IMR-90 (cell line): ENCODE data around the gene GRIA3. TPM values are rescaled to one million over a fixed set of nuclear protein-coding genes. Genes with fewer than 3 reads are reported as not detected.

Source experiments
- ATAC-seq: fragments of 200-7000 bp; cut with Tn5 transposase; 2 replicates; pipeline ENCODE4 v1.9.1; 2020; ENCODE audit warnings: low read depth, mild to moderate bottlenecking, moderate library complexity
- BruUV-seq: library from RNA; stranded (reverse); fragments of 400-500 nt; replicated peaks from 2 replicates; lab custom pipeline; 2021; lab: Mats Ljungman, UMichigan
- CTCF ChIA-PET: fragments of 300-600 bp; formaldehyde crosslinking; extraction: SDS; loops from one replicate; lab custom pipeline; 2021; ENCODE audit warnings: antibody characterized with exemption; lab: Yijun Ruan, JAX
- POLR2A ChIA-PET: fragments of 300-600 bp; sonication (Branson Sonifier 250); formaldehyde crosslinking; loops from one replicate; lab custom pipeline; 2022; ENCODE audit warnings: antibody characterized with exemption; ENCODE audit not compliant: unreplicated experiment; lab: Charles Lee
- DNase-seq: peaks from one replicate; pipeline ENCODE4 v3.0.0; 2013
- H2AFZ ChIP-seq: replicated peaks from 2 replicates; pipeline ENCODE3; 2013; ENCODE audit warnings: low read length, mild to moderate bottlenecking; ENCODE audit not compliant: poor library complexity
- H2AK5ac ChIP-seq: 2 replicates; pipeline ENCODE4 v1.6.1; 2013; ENCODE audit warnings: low read depth, low read length, inconsistent platforms
- H2AK9ac ChIP-seq: replicated peaks from 2 replicates; pipeline ENCODE3; 2013; ENCODE audit warnings: mild to moderate bottlenecking, low read depth, low read length, moderate library complexity; ENCODE audit not compliant: poor library complexity
- H2BK120ac ChIP-seq: 2 replicates; pipeline ENCODE4 v1.6.1; 2013; ENCODE audit warnings: low read depth, low read length, inconsistent platforms
- H2BK15ac ChIP-seq: 3 replicates; pipeline ENCODE4 v1.6.1; 2013; ENCODE audit warnings: low read depth, low read length, inconsistent platforms
- H2BK20ac ChIP-seq: 2 replicates; pipeline ENCODE4 v1.6.1; 2013; ENCODE audit warnings: low read depth, mild to moderate bottlenecking, inconsistent platforms, low read length, moderate library complexity
- H2BK5ac ChIP-seq: 2 replicates; pipeline ENCODE4 v1.6.1; 2013; ENCODE audit warnings: mild to moderate bottlenecking, low read depth, low read length, inconsistent platforms; ENCODE audit not compliant: poor library complexity, severe bottlenecking
- H3K14ac ChIP-seq: replicated peaks from 2 replicates; pipeline ENCODE4 v1.6.1; 2013; ENCODE audit warnings: low read depth, low read length, inconsistent platforms
- H3K18ac ChIP-seq: 2 replicates; pipeline ENCODE4 v1.6.1; 2013; ENCODE audit warnings: low read depth, low read length, control low read depth
- H3K23ac ChIP-seq: 2 replicates; pipeline ENCODE4 v1.6.1; 2013; ENCODE audit warnings: low read depth, low read length, inconsistent platforms
- H3K27ac ChIP-seq: 2 replicates; pipeline ENCODE4 v1.5.1; 2013; ENCODE audit warnings: mild to moderate bottlenecking, control low read depth, low read length; ENCODE audit not compliant: insufficient read depth
- H3K27me3 ChIP-seq: 2 replicates; pipeline ENCODE4 v1.6.1; 2013; ENCODE audit warnings: low read length; ENCODE audit not compliant: control insufficient read depth, insufficient read depth
- H3K36me3 ChIP-seq: 2 replicates; pipeline ENCODE4 v1.6.1; 2013; ENCODE audit warnings: low read length, mixed read lengths; ENCODE audit not compliant: control insufficient read depth, insufficient read depth
- H3K4ac ChIP-seq: 2 replicates; pipeline ENCODE4 v1.6.1; 2013; ENCODE audit warnings: low read depth, low read length, inconsistent platforms
- H3K4me1 ChIP-seq: 2 replicates; pipeline ENCODE4 v1.6.1; 2013; ENCODE audit warnings: low read length, mixed read lengths; ENCODE audit not compliant: control insufficient read depth, insufficient read depth
- H3K4me2 ChIP-seq: 2 replicates; pipeline ENCODE4 v1.6.1; 2013; ENCODE audit warnings: low read depth, mild to moderate bottlenecking, control low read depth, low read length, moderate library complexity
- H3K4me3 ChIP-seq: 2 replicates; pipeline ENCODE4 v1.5.1; 2013; ENCODE audit warnings: low read depth, mild to moderate bottlenecking, control low read depth, low read length, moderate library complexity; ENCODE audit not compliant: insufficient read depth
- H3K56ac ChIP-seq: 2 replicates; pipeline ENCODE4 v1.6.1; 2013; ENCODE audit warnings: low read length, inconsistent platforms; ENCODE audit not compliant: insufficient read depth; ENCODE audit errors: extremely low read depth
- H3K79me1 ChIP-seq, 2 experiments: 2 replicates each; pipeline ENCODE4 v1.6.1; 2013; ENCODE audit warnings: low read length in 2 of 2, inconsistent platforms in 1 of 2, low read depth in 1 of 2
- H3K9ac ChIP-seq: 2 replicates; pipeline ENCODE4 v1.6.1; 2013; ENCODE audit warnings: low read depth, low read length, control low read depth
- H3K9me1 ChIP-seq: 2 replicates; pipeline ENCODE4 v1.6.1; 2013; ENCODE audit warnings: low read length, inconsistent platforms; ENCODE audit not compliant: insufficient read depth
- H3K9me3 ChIP-seq: 2 replicates; pipeline ENCODE4 v1.6.1; 2013; ENCODE audit warnings: low read length; ENCODE audit not compliant: control insufficient read depth, insufficient read depth
- H4K20me1 ChIP-seq: 2 replicates; pipeline ENCODE4 v1.6.1; 2013; ENCODE audit warnings: low read length, inconsistent platforms; ENCODE audit not compliant: insufficient read depth
- H4K5ac ChIP-seq: 2 replicates; pipeline ENCODE4 v1.6.1; 2013; ENCODE audit warnings: mild to moderate bottlenecking, low read depth, low read length, control low read depth
- H4K8ac ChIP-seq, 2 experiments: 2 replicates each; pipeline ENCODE4 v1.6.1; 2013; ENCODE audit warnings: low read depth in 2 of 2, low read length in 2 of 2, control low read depth in 1 of 2, inconsistent platforms in 1 of 2
- H4K91ac ChIP-seq: 2 replicates; pipeline ENCODE4 v1.6.1; 2013; ENCODE audit warnings: low read depth, low read length, inconsistent platforms; ENCODE audit not compliant: insufficient read depth
- SMC3 ChIP-seq: fragments of 150-350 bp; IDR thresholded peaks from 2 replicates; pipeline ENCODE4 v1.6.1; 2016; ENCODE audit warnings: low read depth, mild to moderate bottlenecking, antibody characterized with exemption, low read length, moderate library complexity
- WGBS, 2 experiments: methylation state at CpG; one replicate each; pipeline versions ENCODE4 v1.1.5 to v1.1.7; 2013; ENCODE audit warnings: missing lambda C conversion rate in 2 of 2; ENCODE audit not compliant: insufficient read length in 1 of 2; ENCODE audit errors: extremely low coverage in 2 of 2; 5-methylcytosine and 5-hydroxymethylcytosine counted together
- dilution Hi-C: fragments of 300-500 bp; cut with HindIII; formaldehyde crosslinking; loops from one replicate; pipeline ENCODE4 v1.14.3; 2018; ENCODE audit warnings: low sequenced_read_pairs; ENCODE audit not compliant: unreplicated experiment
- in situ Hi-C: fragments of 300-500 bp; cut with MboI; formaldehyde crosslinking; loops from 3 replicates; pipeline ENCODE4 v1.14.3; 2019; ENCODE audit warnings: low sequenced_read_pairs, inconsistent platforms, mixed read lengths
- intact Hi-C: fragments of 100-400 bp; cut with micrococcal nuclease; formaldehyde crosslinking; loops from 2 replicates; pipeline ENCODE4 v1.10.0; 2022
- polyA plus RNA-seq, 3 experiments: library from polyadenylated mRNA; depleted of rRNA; stranded (reverse); fragments of >200 nt; gene quantifications; 2 replicates each; pipeline ENCODE4 v1.2.3, GENCODE V29; 2012; ENCODE audit warnings: low replicate concordance in 1 of 3
- total RNA-seq: library from RNA; depleted of rRNA; stranded (reverse); fragments of >200 nt; gene quantifications from 2 replicates; pipeline ENCODE4 v1.2.3, GENCODE V29; 2012

Gene GRIA3
- total and polyA plus RNA-seq, 2 of the 4 experiments (the other 2 are of a cell fraction) = not detected

DNA sequence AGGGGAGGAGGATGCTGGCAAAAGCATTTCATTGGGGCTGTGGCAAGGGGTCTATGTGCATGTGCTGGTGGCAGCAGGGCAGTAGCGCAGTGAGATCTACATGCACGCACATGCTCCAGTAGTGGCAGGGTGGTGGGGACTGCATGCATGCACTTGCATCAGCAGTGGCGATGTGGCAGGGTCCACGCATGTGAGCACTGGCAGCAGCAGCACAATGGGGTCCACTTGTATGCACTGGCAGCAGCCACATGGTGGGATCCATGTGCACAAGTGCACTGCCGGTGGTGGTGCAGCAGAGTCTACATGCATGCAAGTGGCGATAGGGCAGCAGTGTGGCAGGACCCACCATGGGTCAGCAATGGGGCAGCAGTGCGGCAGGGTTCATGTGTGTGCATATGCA is 315.7 kb downstream of the GRIA3 start:
- H2BK15ac ChIP-seq = no peak overlapping the region
- H3K18ac ChIP-seq = no peak overlapping the region
- H3K14ac ChIP-seq = no peak overlapping the region
- no TSS peak for BruUV-seq
- H4K8ac ChIP-seq = no peak overlapping the region
- H4K20me1 ChIP-seq = no peaks in the 10 kb centered on the region
- H3K79me1 ChIP-seq = no peaks in the 10 kb centered on the region
- no peaks in the 10 kb centered on the region for H3K36me3 ChIP-seq
- no peak overlapping the region for H3K4me2 ChIP-seq
- H3K4me3 ChIP-seq = no peak overlapping the region
- no peaks in the 10 kb centered on the region for H3K4me1 ChIP-seq
- no peak overlapping the region for H4K91ac ChIP-seq
- ATAC-seq = no peak
- no peak overlapping the region for H2AFZ ChIP-seq
- in situ Hi-C loops = no loop called here
- H2BK5ac ChIP-seq = no peak overlapping the region
- H3K9me1 ChIP-seq = peaks cover 4% of the 10 kb centered on the region; the same call in 1 of the 2 replicates
- TF ChIP-seq SMC3 = no peak
- H2BK120ac ChIP-seq = no peak overlapping the region
- H2AK9ac ChIP-seq = peak overlapping the region; percentile 24
- intact Hi-C loops = no loop called here
- ChIA-PET CTCF (no interaction called here), POLR2A (no interaction called here)
- H3K4ac ChIP-seq = no peak overlapping the region
- no peak overlapping the region for H3K23ac ChIP-seq
- H3K9ac ChIP-seq = no peak overlapping the region
- no peak overlapping the region for H4K5ac ChIP-seq
- 83% methylated on average over 6 of the region's 7 CpGs; no CpG with 5 or more reads in 1 of the 2 experiments for WGBS, 2 experiments
- H3K27me3 ChIP-seq = no peaks in the 10 kb centered on the region
- no peak for DNase-seq
- dilution Hi-C loops = no loop called here
- H3K27ac ChIP-seq = no peak overlapping the region
- H2BK20ac ChIP-seq = no peak overlapping the region
- H2AK5ac ChIP-seq = no peak overlapping the region
- no peaks in the 10 kb centered on the region for H3K9me3 ChIP-seq
- no peak overlapping the region for H3K56ac ChIP-seq
